ENCODE measurements around the gene CCM2L.

CCM2L gene

GRCh38 chr20:32010101-32010500 is at the start of gene CCM2L:
Gene CCM2L, plus strand, starts transcription at chr20:32010438. Its CDS starts 17 bp downstream, at chr20:32010455.
- DNase-seq (ENCODE audit: low read depth): no peak

DNA sequence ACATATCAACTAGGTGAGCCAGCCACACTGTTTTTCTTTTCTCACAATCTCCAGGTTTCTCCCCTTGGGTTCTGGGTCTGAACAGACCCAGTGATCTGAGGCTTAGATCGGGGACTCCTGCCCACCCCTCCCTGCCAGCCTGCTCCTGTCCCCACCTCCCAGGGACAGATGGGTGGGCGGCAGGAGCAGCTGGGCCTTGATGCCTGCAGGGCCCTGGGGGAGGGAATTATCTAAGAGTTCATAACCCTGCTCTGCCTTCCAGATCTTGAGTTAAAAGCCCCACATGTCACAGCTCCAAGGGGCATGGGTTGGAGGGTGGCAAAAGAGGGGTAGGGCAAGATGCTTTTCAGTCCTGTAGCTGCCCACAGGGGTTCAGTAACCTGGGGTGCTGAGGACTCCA is 47.5 kb upstream of the CCM2L start:
- DNase-seq (ENCODE audit: low read depth): no peak

GRCh38 chr20:31963889-31964288 is 46.3 kb upstream of the CCM2L start:
- DNase-seq (ENCODE audit: low read depth): no peak

DNA sequence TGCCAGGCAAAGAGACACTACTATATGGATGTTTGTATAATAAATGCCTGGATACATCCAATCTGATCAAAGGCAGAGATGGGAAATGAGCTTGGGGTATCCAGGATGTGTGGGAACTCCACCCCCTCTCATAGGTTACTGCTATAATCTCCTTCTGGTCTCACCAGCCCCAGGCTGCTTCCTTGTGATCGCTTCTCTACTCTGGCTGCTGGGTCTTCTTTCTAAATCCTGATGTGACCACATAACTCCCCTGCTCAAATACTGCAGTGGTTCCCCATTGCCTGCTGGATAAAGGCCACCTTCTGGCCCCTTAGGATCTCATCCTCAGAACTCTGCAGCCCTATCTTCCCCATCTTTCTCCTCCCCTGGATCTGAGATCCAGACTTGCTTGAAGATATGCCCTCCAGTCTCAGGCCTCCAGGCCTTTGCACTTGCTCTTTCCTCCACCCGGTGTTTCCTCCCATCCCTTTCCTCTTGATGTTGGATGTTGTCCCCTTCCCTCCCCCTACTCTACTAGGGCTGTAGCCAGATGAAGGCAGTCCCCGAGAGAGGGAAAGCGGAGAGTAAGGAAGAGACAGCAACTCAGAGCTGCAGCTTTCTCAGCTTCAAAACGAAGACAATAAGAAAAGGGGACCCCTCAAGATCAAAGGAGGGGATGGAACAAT is 43.1 kb upstream of the CCM2L start:
- DNase-seq (ENCODE audit: low read depth): no peak

- no peak for DNase-seq (ENCODE audit: low read depth)
Observed at GRCh38 chr20:31967830-31968249, 42.4 kb upstream of the CCM2L start, which contains the start of gene XKR7. Gene XKR7, plus strand, starts transcription at chr20:31968151. Its CDS starts 25 bp downstream, at chr20:31968176.

- peak; percentile 69 for DNase-seq (ENCODE audit: low read depth)
Observed at GRCh38 chr20:31968291-31969126, 41.7 kb upstream of the CCM2L start.

DNA sequence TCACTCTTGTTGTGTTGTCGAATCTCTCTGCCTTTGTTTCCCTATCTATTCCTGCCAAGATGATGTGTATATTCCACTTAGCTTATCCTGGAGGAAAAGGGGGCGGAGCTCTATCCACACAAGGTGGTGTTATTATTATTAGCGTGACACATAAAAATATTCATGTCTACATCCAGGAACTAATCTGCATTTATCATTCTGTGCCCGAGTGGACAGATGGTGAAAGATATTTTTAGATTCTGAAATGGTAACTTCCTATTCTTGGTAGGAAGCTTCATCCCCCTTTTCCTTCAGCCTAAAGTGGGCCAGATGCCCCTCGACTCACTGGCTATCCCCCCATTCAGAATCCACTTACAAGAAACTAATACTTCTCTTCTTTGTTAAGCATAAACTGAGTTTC is 40.2 kb upstream of the CCM2L start:
- DNase-seq (ENCODE audit: low read depth): no peak

DNA sequence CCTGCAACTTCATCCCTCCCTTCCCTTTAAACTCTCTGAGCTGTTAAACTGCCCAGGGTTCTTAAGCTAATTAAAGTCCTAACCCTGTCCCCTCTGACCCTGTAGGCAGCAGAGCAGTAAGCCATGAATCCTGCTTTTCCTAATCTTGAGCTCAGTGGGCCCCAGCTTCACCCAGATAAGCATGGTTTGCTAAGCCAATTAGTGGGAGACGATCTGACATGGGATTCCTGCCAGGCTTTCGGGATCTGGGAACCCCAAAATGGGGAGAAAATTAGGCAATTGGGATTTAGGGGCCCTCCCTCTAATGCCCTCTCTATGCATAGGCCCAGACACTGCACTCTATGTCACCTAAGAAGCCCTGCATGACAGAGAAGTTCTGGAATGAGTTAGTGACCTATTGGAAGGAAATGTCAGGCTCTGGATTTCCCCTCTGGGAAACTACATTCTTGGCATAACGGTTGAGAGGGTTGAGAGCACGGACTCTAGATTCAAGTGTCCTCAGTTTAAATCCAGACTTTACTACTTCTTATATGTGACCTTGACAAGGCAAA is 37.7 kb upstream of the CCM2L start:
- DNase-seq (ENCODE audit: low read depth): no peak

DNA sequence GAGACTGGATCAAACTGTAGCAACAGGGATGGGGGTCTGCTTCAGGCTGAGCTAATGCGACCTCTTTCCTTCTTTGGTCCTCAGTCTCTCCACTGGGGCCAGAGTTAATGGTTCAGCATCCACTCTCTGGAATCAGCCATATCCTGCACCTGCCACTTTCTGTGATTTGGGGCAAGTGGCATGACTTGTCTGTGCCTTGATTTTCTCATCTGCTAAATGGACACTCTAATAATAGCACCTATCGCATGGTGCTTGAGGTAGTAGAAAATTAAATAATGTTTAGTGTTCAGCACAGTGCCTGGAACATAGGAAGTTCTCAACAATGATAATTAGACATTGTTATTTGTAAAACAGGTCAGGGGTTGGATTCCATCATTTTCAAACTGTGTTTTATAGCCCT is 35.9 kb upstream of the CCM2L start:
- no peak for DNase-seq (ENCODE audit: low read depth)

DNA sequence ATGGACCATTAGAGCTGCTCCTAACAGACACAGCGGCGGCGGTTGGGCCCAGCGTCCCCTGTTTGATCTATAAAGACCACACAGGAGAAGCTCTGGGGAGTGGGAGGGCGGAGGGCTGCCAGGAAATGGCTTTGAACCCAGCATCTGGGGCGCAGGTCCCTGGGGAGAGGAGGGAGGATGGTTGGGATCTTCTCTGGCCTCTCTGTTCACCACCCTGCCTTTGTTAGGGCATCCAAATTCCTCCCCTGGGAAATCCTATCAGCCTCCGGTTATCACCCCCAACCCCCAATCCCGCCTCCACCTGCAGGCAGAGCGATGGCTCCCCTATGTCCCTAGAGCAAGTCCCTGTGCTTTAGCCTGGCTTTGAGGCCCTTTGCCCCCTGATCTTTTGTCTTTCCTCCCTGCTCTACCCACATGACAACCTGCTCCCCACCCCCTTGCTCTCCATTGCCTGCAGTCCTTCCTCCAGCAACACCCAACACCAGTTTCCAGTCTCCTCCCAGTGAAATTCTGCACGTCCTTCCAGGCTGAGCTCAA is 35.2 kb upstream of the CCM2L start:
- no peak for DNase-seq (ENCODE audit: low read depth)

DNA sequence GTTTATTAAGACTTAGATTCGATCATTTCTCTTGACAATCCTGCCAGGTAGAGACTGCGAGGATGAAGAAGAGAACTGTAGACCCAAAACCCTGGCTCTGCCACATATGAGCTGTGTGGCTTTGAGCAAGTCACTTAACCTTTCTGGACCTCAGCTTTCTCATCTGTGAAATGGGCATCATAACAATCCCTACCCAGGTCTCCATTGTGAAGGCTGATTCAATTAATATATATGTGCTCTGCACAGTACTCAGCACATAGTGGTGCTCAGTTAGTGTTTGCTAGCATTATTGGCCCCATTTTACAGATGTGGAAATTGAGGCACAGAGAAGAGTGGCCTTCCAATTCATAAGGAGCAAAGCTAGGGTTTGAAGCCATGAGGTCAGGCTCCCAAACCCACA is 34.4 kb upstream of the CCM2L start:
- no peak for DNase-seq (ENCODE audit: low read depth)

DNA sequence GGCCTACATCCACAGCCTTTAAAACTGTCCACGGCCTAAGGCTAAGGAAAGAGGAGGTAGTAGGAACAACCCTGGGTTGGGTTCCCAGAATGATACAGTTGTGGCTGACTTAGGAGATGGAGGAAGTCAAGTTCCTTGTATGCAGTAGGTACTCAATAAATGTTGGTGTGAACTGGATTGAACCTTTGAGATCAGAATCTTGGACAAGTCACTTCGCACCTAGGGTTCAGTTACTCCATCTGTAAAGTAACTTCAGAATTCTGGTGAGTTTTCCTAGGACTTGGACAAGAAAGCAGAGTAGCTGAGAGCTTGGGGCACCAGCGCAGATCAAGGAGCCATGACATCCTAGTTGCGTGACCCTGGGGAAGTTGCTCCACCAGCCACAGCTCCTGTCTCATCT is 33.2 kb upstream of the CCM2L start:
- no peak for DNase-seq (ENCODE audit: low read depth)

DNA sequence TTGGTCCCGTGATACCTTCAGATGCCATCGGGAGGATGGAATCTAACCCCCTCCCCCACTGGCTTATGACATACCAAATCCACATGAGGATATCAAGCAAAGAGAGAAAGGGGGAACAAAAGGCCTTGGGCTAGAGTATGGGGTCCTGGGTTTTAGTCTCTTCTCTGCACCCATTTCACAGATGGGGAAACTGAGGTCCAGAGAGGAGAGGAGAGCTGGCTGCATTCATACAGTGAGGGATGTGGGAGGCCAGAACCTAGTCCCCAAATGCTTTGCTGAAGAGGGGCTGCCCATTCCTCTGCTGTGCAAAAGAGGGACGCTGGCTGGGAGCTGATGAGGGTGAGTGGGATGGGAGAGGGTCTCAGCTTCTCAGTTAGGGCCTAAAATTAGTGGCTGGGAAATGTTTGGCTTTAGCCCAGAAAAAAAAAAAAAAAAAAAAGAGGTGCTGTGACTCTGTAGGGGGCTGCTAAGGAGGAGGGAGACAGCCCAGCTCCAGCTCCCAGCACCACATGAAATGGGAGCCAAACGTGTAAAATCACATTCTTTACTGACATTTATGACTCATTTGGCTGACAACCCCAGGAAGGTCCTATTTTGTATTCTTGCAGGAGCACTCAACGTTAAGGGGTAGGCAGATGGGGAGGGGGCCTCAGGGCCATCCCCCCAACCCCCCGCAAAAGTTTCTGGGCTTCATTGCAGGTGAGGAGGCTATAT is 30.4 kb upstream of the CCM2L start:
- DNase-seq (ENCODE audit: low read depth): no peak

GRCh38 chr20:31981784-31982183 is 28.5 kb upstream of the CCM2L start:
- DNase-seq (ENCODE audit: low read depth): no peak

- no peak for DNase-seq (ENCODE audit: low read depth)
Observed at GRCh38 chr20:31984981-31985471, 25.2 kb upstream of the CCM2L start.

GRCh38 chr20:31987744-31988143 is 22.5 kb upstream of the CCM2L start:
- no peak for DNase-seq (ENCODE audit: low read depth)

- no peak for DNase-seq (ENCODE audit: low read depth)
Observed at GRCh38 chr20:31988430-31989015, 21.7 kb upstream of the CCM2L start.

DNA sequence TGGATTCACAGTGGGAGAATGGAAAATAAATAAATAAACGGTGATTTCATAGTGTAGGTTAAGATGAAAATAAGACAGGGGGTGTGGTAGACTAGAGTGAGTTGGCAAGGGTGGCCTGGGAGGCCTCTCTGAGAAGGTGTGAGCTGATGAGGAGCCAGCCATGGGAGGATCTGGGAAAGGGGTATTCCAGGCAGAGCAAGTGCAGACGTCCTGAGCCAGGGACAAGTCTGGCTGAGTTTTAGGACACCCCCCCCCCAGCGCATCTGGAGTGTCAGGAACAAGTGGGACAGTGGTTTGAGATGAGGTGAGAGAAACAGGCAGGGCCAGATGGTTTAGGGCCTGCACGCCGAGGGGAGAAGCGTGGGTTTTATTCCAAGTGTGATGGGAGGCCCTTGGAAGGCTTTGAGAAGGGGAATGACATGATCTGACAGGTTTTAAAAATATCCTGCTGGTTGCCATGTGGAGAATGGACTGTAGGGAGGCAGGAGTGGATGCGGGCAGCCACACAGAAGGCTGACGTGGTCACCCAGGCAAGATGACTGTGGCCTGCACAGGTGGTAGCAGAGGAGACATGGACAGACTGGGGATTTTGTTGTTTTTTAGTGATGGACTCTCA is 21.1 kb upstream of the CCM2L start:
- no peak for DNase-seq (ENCODE audit: low read depth)

DNA sequence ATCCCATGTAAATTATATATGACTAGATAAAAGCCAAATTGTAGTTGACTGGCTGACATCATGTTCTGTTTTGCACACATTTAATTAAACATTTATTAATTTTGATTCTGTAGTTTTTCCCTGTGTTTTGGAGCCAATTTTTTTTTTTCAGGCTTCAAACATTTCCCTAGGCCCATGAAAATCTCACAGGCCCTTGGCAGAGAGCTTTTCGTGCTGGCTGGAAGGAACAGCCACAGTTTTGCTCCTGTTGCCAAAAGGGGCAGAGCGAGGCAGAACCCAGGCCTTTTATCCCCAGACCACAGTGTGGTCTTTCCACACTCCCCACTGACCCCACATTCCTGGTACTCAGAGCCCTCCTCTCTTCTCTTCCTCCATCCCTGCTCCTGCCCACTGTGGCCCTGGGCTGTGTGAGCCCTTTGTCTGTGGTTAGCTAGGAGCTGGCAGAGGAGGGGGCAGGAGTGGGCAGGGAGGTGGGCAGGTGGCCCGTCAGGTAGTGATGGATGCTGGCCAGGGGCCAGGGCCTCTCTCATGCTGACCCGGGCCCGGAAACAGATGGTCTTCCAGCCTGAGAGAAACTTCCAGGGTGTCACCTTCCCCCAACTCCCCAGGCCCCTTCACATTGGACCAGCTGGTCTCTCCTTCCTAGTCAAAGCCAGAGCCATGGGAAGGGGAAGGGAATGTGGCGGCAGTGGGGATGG is 19.4 kb upstream of the CCM2L start:
- no peak for DNase-seq (ENCODE audit: low read depth)

GRCh38 chr20:31991339-31991705 is 18.9 kb upstream of the CCM2L start:
- DNase-seq (ENCODE audit: low read depth): no peak

- DNase-seq (ENCODE audit: low read depth): no peak
Observed at GRCh38 chr20:31992086-31992485, 18.2 kb upstream of the CCM2L start.
